Erythroblast (primary cell): ENCODE results near the gene RRBP1.

ENCODE experiments used
- GATA1 ChIP-seq: IDR thresholded peaks from 2 replicates; pipeline ENCODE4 v1.6.1; 2011; ENCODE audit warnings: low read depth, mild to moderate bottlenecking, control low read depth, low read length, moderate library complexity
- POLR2A ChIP-seq: IDR thresholded peaks from 2 replicates; pipeline ENCODE4 v1.6.1; 2011; ENCODE audit warnings: mild to moderate bottlenecking, low read length

GRCh38 chr20:17587824-17588223, 94.2 kb downstream of the RRBP1 start:
- TF ChIP-seq POLR2A (no peak), GATA1 (no peak)
